Activated CD4-positive, alpha-beta T cell treated with anti-CD3 and anti-CD28 coated beads, Interleukin-2, amount 50 U/mL, for 16 hours (primary cell): ENCODE measurements around the gene CA10.

ENCODE experiments used
- DNase-seq: peaks from one replicate; pipeline ENCODE4 v3.0.0-alpha.2; 2020

Gene CA10

GRCh38 chr17:51668155-51668962 lies 490.2 kb downstream of the CA10 start:
- DNase-seq, result no peak

DNA sequence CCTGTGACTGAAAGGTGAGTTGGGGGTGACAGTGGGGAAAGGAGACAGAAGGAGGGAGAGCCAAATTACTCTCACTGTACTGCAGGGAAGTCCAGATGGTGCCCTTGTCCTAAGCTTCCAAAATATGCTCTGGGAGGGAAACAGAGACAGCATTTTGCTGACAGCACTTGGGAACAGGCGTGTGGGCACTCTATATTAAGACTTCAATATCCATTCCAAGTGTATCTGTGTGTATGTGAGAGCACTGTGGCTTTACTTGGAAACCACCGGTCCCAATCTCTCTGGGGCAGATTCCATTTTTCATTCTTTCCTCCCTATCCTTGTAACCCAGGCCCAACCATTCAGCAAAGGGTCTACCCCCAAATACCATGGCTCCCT lies 490.8 kb downstream of the CA10 start:
- no peak for DNase-seq

DNA sequence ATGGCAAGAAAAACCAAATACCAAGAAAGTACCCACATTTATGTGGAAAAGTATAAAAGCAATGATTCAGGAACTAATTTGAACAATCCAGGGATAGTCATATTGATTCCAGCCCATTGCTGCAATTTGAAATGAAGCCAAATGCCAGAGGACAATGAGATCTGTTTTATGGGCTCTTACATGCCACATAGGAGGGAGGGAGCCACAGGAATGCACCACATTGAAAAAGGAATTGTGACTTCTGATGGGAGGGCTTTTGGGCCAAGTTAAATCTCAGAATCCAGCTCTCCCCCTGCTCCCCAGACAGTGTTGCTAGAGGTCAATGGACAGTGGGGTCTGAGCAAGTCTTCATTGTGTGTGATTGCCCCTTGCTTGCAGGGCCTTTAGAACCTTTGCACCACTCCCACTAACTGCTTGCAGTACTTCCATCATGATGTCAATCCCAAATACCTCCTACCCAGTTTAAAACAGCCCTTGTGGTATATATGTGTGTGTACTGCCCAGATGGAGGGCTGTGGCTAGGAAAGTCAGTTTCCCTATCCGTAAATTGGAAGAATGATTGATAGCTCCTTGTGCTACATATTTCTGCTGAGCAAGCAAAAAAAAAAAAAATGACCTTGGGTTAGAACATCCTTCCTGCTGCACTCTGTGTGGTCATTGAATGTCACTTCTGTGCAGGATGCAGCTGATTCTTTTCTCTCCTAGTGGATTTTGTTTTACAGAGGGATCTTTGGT lies 491.4 kb downstream of the CA10 start:
- no peak for DNase-seq

DNA sequence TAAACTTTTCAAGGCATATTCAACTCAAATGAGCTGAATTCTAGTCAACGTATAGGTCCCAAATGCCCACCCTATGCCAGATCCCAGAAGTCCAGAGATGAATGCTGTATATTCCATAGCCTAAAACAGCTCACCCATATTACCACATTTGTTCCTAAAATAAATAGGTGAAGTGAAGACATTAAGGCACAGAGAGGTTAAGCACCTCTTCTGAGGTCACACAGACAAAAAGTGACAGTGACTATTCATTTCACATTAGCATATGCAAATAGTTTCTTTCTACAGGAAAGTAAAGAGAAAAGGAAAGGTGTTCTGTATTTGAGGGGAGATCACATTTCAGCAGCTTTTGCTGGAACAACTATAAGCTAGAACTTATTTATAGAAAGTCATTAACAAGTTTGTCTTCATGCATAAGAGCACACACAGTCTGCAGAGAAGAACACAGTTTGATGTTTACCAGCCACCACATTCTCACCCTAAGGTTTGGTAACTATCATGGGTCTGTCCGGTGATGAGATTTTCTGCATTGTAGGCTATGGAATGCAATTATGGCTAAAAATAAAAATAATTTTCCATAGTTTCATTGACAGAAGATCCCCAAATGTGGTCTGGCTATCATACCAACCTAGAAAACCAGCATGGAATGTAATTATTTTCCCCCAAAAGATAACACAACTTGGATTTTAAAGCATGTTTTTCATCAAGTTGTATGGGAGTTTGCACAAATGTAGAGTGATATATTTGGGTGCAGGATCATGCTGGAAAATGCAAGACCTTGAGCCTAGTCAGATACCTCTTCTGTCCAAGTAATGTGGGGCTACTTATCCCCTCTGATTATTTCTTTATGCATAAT lies 496.1 kb downstream of the CA10 start:
- no peak for DNase-seq

DNA sequence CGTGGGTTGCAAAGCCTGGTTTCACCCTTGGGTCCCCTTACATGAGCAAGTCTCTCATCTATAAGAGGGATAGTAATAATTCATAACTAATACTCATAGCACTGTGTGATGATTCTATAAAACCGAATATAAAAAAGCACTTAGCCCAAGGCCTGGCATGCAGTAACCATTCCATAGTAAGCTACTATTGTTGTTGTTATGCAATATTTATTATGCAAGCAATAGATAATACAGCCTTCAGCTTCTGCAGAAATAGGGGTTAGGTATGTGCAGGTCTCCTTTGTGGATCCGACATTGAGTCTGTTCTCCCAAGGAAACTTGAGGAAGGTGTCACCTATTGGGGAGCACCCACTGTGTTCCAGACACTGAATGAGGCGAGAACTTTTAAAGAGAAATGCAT lies 497.1 kb downstream of the CA10 start:
- DNase-seq, result no peak

GRCh38 chr17:51660266-51660665 lies 498.2 kb downstream of the CA10 start:
- DNase-seq, result no peak

- DNase-seq, result no peak
Observed at GRCh38 chr17:51657224-51657623, 501.3 kb downstream of the CA10 start.

DNA sequence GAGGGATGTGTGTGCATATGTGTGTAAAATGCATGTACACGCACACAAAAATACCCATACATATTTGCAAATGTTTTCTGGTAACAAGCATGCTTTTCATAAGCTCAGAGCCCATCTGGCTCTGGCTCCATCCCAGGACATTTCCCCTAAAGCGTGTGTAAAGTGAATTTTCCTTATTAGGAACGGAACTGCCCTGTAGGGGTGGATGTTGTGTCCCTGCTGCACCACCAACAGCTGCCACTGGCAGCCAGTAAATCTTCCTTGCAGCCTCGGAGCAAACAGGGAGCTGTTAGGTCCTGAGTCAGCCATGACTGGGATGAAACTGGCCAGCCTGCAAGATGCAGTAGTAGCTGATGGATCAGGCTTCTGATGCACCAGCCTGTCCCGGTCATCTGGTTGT lies 504.6 kb downstream of the CA10 start:
- no peak for DNase-seq

GRCh38 chr17:51652529-51652928 lies 506.0 kb downstream of the CA10 start:
- DNase-seq, result no peak

DNA sequence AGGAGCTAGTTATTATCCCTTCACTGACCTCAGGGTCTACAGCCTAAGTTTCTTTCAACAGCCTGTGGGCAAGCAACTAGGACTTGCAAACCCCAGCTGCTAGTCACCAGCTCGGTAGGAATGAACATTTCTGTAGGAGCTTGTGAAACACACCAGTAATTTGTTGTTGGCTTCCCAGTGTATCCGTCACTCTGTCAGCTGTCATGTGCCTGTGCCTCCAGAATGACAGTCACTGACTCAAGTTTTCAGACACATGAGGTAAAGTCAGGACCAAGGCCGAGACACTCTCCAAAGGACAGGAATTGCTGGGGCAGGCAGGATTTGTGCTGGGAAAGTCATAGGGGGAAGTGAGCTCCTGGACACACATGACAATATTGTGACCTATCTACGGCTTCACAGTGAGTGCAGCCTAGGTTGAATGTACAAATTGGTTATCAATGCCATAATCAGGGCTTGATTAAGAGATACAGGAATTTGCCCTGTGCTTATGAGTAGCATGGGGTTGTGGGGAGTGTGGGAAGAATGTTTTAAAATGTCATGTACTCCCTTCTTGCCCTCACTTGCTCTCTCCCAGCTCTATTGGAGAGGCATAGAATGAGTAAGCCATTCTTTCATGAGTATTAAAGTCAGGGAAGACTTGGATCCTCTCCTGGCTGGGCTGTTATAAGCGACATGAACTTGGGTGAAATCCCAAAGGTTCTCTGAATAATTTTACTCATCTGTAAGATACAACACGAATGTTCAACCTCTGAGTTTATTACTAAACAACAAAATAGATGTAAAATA lies 506.8 kb downstream of the CA10 start:
- no peak for DNase-seq

DNA sequence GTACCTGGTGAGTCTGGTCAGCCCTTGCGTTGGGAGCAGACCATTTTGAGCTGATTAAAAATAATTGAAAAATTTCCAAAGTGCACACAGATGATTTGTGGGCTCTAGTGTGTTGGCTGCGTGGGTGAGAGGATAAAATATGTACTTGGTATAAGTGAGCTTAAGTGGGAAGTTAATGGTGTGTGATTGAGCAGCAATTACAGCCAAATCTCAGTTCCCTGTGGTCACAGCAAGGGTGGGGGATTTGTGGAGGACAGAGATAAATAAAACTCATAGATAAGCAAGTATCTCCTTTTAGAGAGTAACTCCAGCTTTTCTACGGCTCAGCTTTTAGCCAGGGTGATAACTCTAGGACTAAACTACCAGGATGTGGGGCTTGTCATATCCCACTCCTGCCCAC lies 507.7 kb downstream of the CA10 start:
- no peak for DNase-seq

DNA sequence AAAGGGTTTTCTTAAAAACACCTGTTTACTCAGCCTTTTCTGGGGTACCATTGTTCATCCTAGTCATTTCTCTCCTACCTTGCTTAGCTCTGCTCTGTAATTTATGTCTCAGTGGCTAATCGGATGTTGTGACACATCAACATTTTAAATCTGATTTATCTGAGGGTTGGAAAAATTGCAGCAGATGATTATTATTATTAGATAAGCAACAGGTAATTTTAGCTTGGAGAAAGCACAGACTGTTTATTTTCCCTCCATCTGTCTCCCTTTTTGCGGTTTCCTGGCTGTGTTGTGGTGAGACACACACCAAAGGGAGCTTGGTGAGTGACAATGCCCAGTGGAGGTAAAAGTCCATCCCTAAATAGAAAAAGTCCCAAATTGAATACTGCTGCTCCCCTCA lies 508.3 kb downstream of the CA10 start:
- DNase-seq, result no peak

GRCh38 chr17:51647826-51648225 lies 510.7 kb downstream of the CA10 start:
- DNase-seq, result no peak

GRCh38 chr17:51647067-51647466 lies 511.4 kb downstream of the CA10 start:
- no peak for DNase-seq

DNA sequence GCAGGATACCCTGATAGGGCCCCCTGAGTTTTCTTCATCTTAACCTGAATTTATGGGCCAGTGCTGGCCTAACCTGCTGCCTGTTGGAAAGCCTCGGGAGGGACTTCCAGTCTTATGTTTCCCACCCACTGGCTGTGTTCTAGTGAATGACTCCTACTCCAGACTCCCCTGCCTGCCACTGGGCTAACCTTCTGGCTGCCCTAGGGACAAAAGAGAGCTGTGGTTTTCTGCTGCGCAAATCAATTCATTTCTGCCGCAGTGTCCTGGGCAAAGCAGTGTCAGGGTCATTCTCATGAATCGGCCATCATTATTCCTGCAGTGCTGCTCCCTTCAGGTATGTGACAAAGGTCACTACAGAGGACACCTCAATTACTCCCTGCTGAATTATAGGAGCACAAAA lies 512.0 kb downstream of the CA10 start:
- no peak for DNase-seq

DNA sequence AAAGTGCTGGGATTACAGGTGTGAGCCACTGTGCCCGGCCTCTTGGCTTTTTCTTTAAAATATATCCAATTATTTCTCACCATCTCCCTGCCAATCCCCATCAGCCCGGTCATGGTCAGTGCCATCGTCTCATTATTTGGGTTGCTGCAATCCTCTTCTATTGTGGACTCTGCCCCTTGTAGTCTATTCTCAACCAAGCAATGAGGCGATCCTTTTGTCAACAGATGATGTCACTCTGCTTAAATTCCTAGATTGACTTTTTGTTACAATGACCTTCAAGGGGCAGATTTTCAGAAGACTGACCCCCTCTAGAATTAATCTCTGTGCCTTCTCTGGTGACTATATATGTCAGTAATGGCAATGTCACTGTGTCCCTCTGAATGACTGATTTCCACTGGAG lies 513.5 kb downstream of the CA10 start:
- no peak for DNase-seq

GRCh38 chr17:51643702-51644490 lies 514.6 kb downstream of the CA10 start:
- no peak for DNase-seq

DNA sequence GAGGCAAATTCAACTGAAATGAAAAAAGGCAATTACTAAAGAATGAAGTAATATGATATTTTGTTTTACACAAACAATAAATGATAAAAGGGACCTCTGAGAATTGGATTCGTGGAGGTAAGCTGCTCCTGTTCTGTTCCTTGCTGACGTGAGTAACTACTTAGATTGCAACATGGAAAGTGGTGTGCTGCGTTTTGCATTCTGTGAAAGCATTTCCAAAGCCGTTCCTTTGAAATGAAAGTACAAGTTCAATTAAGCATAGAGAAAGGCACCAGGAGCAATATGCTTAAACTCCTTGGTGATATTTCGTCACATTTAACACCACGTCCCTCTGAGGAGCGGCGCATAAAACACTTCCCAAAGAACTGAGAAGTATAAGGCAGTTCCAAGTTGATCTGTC lies 516.5 kb downstream of the CA10 start:
- DNase-seq, result no peak

DNA sequence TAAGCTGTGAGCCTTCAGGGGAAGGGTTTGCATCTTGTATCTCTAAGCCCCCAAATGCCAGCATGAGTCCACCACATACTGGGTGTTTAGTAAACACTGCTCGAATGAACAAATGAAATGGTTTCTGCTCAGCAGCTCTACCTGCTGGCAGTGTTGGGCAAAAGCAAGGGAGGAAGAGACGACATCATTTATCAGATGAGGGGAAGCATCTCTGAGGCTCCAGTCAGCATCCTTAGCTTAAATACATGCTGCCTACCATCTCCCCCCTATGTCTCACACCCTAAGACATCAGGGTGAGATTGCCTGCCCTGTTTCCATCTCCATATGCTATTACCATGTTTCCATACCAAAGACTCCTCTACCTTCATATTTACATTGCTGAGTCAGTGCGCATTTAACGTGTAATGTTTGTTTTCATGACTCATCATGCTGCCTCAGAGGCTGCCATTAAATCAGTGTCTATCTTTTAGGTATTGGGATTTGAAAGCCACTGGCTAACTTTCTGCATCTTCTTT lies 518.3 kb downstream of the CA10 start:
- peak; percentile 39 for DNase-seq

DNA sequence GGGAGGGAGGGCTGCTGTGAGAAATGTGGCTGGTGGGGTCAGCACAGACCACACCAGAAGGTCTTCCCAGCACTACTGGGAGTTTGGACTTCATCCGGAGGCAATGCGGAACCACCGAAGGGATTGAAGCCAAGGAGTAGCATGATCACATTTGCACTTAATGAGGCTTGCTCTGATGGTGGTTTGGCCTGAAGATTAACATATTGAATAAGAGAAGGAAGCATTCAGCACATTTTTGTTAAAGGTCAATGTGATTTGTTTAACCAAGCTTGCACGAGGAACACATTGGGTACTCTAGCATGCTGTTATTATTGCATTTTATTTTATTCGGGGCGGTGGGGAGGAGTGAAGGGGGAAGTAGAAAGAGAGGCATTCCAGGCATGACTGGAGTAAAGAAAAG lies 519.5 kb downstream of the CA10 start:
- no peak for DNase-seq

- DNase-seq, result no peak
Observed at GRCh38 chr17:51636291-51636690, 522.2 kb downstream of the CA10 start.
